ENCODE measurements around the gene RUFY3.
"Not testable (repeated sequence)": the region's sequence is repeated elsewhere in the genome, so short reads cannot be mapped to it uniquely, and the experiment has no call there.

RUFY3 gene

DNA sequence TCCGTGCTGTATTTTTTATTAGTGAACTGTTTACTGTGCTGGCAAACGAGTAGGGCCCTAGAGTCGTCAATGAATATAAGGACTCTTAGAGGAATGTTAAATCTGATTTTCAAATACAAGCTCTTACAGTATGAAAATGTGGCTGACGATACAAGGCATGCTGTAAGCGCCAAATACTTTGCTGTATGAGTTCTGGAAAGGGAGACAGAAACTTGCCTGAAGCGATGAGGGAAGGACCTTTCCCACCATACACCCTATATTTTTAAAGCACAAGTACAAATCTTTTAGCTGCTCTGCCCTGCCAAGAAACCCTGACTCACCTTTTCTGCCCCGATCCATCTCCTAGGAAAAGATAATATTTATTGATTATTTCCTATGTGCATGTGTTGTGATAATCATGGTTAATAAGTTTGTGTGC, 15.7 kb upstream of the RUFY3 start:
- DNase-seq = no peak

DNA sequence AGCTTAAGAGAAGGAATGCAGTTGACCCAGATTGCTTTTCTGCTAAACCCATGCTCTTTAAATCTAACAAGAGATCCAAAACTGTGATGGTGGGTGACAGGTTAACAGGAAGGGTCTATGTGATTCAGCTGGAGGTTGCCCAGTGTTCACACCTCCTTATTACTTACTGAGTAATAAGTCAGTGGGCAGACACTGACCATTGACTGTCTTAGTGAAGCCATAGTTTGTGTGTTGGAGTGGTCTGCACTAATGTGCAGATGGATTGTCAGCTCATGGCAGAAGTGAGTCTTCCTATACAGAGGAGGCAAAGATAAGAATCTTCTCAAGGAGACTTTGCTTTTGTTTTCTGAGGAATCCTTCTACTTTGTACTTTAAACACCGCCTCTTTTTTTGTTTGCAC, 15.2 kb upstream of the RUFY3 start:
- DNase-seq = no peak

- no peak for DNase-seq
Observed at GRCh38 chr4:70709611-70710205, 12.1 kb upstream of the RUFY3 start.

- no peak for DNase-seq
Observed at GRCh38 chr4:70711599-70711998, 10.2 kb upstream of the RUFY3 start.

GRCh38 chr4:70712150-70712549, 9.6 kb upstream of the RUFY3 start:
- DNase-seq = no peak

- DNase-seq = no peak
Observed at GRCh38 chr4:70712604-70713452, 8.9 kb upstream of the RUFY3 start.

GRCh38 chr4:70713453-70714078, 8.2 kb upstream of the RUFY3 start:
- DNase-seq = no peak

- no peak for DNase-seq
Observed at GRCh38 chr4:70714079-70714887, 7.5 kb upstream of the RUFY3 start.

GRCh38 chr4:70715097-70715496, 6.7 kb upstream of the RUFY3 start:
- no peak for DNase-seq

- DNase-seq = no peak
Observed at GRCh38 chr4:70718811-70719604, 2.8 kb upstream of the RUFY3 start.

GRCh38 chr4:70722199-70722791, 531 bp downstream of the RUFY3 start:
- DNase-seq = no peak

GRCh38 chr4:70724463-70724862, 2.7 kb downstream of the RUFY3 start:
- no peak for DNase-seq

DNA sequence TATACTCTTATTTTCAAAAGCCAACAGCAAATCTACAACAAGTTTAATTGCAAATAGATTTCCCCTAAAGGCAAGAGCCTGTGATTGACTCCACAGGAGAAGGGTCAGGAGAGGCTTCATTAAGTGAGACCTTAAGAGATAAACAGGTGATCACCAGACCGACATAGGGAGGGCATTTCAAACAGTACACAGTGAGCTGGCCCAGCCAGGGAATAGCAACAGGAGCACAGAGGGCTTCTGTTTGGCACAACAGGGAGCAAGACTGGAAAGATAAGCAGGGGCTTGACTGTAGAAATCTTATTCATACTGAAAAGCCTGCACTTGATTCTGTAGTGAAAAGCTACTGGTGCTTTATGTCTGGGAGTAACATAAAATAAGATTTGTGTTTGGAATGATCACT, 3.9 kb downstream of the RUFY3 start:
- DNase-seq = no peak

DNA sequence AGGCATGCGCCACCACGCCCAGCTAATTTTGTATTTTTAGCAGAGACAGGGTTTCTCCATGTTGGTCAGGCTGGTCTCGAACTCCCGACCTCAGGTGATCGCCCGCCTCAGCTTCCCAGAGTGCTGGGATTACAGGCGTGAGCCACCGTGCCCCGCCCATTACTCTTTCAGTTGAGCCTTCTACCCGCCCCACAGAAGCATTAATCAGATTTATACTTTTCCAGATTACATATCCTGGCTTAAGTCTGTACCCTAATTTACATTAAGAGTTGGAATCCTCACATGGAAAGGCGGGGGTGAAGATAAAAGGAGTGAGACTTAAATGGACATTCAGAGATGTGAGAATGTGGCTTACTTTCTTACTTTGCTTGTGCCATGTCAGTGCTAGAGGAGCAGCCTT, 4.8 kb downstream of the RUFY3 start:
- DNase-seq = not testable (repeated sequence)

DNA sequence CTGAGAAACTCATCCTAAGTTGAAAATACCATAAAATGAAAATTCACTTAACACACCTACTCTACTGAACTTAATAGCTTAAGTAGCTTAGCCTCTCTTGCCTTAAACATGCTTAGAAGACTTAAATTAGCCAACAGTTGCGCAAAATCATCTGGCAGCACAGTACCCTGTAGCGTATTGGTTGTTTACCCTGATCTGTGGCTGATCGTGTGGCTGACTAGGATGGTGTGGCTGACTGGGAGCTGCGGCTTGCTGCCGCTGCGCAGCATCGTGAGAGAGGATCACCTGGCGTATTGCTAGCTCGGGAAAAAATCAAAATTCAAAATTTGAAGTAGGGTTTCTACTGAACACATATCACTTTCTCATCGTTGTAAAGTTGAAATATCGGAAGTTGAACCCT, 6.3 kb downstream of the RUFY3 start:
- DNase-seq = no peak

DNA sequence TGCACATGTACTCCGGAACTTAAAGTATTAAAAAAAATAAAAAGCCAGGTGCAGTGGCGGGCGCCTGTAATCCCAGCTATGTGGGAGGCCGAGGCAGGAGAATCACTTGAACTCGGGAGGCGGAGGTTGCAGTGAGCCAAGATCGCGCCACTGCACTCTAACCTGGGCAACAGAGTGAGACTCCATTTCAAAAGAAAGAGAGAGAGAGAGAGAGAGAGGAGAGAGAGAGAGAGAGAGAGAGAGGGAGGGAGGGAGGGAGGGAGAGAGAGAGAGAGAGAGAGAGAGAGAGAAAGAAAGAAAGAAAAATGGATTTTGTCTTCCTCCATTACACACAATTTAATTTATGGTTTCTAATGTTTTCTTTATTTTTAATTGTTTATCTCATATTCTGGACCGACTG, 11.1 kb downstream of the RUFY3 start:
- DNase-seq = not testable (repeated sequence)

GRCh38 chr4:70734168-70734954, 12.6 kb downstream of the RUFY3 start:
- DNase-seq = no peak

GRCh38 chr4:70734971-70735370, 13.2 kb downstream of the RUFY3 start:
- no peak for DNase-seq

DNA sequence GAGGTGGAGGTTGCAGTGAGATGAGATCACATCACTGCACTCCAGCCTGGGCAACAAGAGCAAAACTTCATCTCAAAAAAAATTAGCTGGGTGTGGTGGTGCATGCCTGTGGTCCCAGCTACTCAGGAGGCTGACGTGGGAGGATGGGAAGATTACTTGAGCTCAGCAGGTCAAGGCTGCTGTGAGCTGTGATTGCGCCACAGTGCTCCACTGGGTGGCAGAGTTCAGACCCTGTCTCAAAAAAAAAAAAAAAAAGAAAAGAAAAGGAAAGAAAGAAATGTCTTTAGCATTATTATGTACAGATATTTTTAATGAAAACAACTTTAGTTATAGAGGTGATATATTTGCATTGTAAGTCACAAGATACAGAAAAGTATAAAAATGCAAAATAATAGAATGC, 14.2 kb downstream of the RUFY3 start:
- DNase-seq = not testable (repeated sequence)

DNA sequence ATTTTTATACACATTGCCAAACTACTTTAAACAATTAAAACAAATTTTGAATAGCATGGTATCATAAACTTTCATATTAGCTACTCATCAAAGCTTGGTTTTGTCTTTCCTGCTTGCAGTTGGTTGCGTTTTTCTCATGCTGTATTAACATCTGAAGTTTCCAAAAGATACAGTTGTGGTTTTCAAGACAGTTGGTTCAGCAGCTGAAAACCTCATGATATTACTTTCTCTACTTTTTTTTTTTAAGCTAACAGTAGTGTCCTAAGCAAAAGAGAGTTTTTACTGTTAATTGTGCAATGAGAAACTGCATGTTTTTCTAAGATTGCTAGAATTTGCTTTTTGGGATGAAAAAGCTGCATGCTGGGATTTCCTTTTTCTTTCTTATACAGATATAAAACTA, 15.2 kb downstream of the RUFY3 start:
- DNase-seq = no peak

- DNase-seq = no peak
Observed at GRCh38 chr4:70737409-70737808, 15.6 kb downstream of the RUFY3 start.
